Sigmoid colon (tissue), 3 donors: Measurements from ENCODE around the gene KASH5.

Source experiments
- POLR2A ChIP-seq, 2 donors: fragments of 450-650 bp; IDR thresholded peaks; one replicate each; pipeline ENCODE4 v1.6.1; 2016; ENCODE audit warnings: antibody characterized with exemption in 2 of 2, mild to moderate bottlenecking in 2 of 2, moderate library complexity in 2 of 2
- TF ChIP-seq, protein P1 (sequence below), 4 experiments: fragments of 450-650 bp in 3 of 4; fragments of 200-600 bp in 1 of 4; IDR thresholded peaks; one replicate each; pipeline ENCODE4 v1.5.1; 2016 to 2019; ENCODE audit warnings: antibody characterized with exemption in 4 of 4, mild to moderate bottlenecking in 3 of 4, moderate library complexity in 2 of 4

DNA sequence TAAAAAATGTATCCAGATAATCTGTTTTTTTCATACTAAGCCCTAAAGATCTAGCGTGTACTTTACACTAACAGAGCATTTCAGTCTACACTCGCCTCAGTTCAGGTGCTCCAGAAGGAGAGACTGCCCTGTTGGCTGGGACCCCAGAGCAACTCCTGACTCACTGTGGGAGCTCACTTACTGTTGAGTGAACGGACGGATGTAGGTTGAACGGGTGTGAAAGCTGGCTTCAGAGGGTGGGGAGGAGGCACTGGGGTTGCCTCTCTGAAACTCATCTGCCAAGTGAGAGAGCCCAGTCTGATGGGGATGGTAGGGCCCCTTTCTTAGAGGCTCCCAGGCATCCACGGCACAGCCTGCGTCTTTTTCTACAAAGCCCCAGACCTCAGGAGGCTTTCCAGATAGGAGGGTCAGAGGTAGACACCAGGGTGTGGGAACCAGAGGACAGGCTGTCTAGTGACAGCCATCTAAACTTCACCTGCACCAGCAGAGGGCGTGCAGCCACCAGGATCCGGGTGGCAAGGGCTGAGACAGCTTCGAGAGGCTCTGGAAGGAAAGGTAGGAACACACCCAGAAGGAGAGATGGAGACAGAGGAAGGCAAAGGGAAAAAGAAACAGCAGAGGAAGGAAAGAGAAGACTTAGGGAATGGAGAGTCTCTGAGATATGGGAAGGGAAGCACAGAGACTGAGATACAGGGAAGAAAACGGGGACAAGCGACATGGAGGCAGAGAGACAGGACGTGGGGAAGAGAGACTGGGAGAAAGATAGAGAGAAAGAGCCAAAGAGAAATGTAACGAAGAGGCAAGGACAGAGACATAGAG, 3.7 kb downstream of the KASH5 start:
- TF ChIP-seq, protein P1, sequence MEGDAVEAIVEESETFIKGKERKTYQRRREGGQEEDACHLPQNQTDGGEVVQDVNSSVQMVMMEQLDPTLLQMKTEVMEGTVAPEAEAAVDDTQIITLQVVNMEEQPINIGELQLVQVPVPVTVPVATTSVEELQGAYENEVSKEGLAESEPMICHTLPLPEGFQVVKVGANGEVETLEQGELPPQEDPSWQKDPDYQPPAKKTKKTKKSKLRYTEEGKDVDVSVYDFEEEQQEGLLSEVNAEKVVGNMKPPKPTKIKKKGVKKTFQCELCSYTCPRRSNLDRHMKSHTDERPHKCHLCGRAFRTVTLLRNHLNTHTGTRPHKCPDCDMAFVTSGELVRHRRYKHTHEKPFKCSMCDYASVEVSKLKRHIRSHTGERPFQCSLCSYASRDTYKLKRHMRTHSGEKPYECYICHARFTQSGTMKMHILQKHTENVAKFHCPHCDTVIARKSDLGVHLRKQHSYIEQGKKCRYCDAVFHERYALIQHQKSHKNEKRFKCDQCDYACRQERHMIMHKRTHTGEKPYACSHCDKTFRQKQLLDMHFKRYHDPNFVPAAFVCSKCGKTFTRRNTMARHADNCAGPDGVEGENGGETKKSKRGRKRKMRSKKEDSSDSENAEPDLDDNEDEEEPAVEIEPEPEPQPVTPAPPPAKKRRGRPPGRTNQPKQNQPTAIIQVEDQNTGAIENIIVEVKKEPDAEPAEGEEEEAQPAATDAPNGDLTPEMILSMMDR (IDR thresholded peaks at IDR 0.05), result peak; percentile 61 to 77 (median 68)
- TF ChIP-seq POLR2A (IDR thresholded peaks at IDR 0.05), result no peak
